Spleen (tissue), 7 donors: ENCODE measurements around the gene ATP2A1.
"Not testable (repeated sequence)": the region's sequence is repeated elsewhere in the genome, so short reads cannot be mapped to it uniquely, and the experiment has no call there.

ENCODE experiments used
- POLR2AphosphoS5 ChIP-seq, 3 donors: sonication (generic); formaldehyde crosslinking; IDR thresholded peaks; one replicate each; pipeline ENCODE4 v1.5.1; 2017; ENCODE audit warnings: antibody characterized with exemption in 3 of 3
- TF ChIP-seq, protein P1 (sequence below), 11 experiments: fragments of 200-600 bp in 7 of 11; fragments of 450-650 bp in 4 of 11; sonication (generic) in 4 of 11; IDR thresholded peaks in 8 of 11; conservative IDR thresholded peaks in 3 of 11; 1 replicate in 7 of 11; 2 replicates in 4 of 11; pipeline versions ENCODE4 v1.4.0 to v1.8.0; 2016 to 2021; ENCODE audit warnings: antibody characterized with exemption in 11 of 11, inconsistent platforms in 4 of 11, mild to moderate bottlenecking in 1 of 11
- donor health status: DM: no; HTN: no; CAD: no; lungs with moderate emphysema.
- donor health status: DM: no; HTN: no; CAD: no.
- donor health status: DM: no; HTN: no; CAD: no.

DNA sequence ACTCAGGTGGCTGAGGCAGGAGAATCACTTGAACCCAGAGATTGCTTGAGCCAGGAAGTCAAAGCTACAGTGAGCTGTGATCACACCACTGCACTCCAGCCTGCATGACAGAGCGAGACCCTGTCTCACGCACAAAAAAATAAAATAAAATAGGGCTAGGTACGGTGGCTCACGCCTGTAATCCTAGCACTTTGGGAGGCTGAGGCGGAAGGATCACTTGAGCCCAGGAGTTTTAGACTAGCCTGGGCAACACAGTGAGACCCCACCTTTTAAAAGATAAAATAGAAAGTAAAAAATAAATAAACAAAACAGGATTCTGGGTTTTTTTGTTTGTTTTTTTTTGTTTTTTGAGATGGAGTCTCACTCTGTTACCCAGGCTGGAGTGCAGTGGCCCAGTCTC is 12.1 kb downstream of the ATP2A1 start:
- TF ChIP-seq POLR2AphosphoS5 (IDR thresholded peaks at IDR 0.05), result not testable (repeated sequence)
- TF ChIP-seq, protein P1, sequence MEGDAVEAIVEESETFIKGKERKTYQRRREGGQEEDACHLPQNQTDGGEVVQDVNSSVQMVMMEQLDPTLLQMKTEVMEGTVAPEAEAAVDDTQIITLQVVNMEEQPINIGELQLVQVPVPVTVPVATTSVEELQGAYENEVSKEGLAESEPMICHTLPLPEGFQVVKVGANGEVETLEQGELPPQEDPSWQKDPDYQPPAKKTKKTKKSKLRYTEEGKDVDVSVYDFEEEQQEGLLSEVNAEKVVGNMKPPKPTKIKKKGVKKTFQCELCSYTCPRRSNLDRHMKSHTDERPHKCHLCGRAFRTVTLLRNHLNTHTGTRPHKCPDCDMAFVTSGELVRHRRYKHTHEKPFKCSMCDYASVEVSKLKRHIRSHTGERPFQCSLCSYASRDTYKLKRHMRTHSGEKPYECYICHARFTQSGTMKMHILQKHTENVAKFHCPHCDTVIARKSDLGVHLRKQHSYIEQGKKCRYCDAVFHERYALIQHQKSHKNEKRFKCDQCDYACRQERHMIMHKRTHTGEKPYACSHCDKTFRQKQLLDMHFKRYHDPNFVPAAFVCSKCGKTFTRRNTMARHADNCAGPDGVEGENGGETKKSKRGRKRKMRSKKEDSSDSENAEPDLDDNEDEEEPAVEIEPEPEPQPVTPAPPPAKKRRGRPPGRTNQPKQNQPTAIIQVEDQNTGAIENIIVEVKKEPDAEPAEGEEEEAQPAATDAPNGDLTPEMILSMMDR (IDR thresholded peaks at IDR 0.05 in 8 of 11, conservative IDR thresholded peaks at IDR 0.05 in 3 of 11), result not testable (repeated sequence)
